Hair follicular keratinocyte (primary cell): Measurements from ENCODE around the gene KTI12. TPM values are rescaled to one million over a fixed set of nuclear protein-coding genes. Genes with fewer than 3 reads are reported as not detected.

Experiments
- total RNA-seq: library from RNA; depleted of rRNA; stranded (reverse); fragments of >200 nt; gene quantifications from 2 replicates; pipeline ENCODE4 v1.2.3, GENCODE V29; 2015

The KTI12 gene, protein sequence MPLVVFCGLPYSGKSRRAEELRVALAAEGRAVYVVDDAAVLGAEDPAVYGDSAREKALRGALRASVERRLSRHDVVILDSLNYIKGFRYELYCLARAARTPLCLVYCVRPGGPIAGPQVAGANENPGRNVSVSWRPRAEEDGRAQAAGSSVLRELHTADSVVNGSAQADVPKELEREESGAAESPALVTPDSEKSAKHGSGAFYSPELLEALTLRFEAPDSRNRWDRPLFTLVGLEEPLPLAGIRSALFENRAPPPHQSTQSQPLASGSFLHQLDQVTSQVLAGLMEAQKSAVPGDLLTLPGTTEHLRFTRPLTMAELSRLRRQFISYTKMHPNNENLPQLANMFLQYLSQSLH
- 7.4 and 13.0 TPM in 2 replicates for total RNA-seq

DNA sequence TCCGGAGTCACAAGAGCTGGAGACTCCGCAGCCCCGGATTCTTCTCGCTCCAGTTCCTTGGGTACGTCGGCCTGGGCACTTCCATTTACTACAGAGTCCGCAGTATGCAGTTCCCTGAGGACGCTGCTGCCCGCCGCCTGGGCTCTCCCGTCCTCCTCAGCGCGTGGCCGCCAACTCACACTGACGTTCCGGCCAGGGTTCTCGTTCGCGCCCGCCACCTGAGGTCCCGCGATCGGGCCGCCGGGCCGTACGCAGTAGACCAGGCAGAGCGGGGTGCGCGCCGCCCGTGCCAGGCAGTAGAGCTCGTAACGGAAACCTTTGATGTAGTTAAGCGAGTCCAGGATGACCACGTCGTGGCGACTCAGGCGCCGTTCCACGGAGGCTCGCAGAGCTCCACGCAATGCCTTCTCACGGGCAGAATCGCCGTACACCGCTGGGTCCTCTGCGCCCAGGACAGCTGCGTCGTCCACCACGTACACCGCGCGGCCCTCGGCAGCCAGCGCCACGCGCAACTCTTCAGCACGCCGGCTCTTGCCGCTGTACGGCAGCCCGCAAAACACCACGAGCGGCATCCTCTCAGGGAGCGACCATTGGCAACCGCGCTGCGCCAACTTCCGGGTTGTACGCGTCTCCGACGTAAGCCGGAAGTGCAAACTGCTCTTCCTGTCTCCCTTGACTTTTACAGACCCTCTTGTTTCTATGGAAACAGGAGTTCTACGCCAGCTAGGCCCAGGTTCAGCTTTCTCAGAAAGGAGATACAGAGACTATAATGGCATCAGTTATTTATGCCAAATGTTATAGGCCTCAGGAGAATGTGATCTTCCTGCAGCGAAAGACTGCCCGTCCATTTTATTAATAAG is at the start of gene KTI12:
TSS of gene KTI12 (minus strand) at position 621 of the 860 bp plus-strand sequence. CDS start at position 572, 49 bp downstream.

DNA sequence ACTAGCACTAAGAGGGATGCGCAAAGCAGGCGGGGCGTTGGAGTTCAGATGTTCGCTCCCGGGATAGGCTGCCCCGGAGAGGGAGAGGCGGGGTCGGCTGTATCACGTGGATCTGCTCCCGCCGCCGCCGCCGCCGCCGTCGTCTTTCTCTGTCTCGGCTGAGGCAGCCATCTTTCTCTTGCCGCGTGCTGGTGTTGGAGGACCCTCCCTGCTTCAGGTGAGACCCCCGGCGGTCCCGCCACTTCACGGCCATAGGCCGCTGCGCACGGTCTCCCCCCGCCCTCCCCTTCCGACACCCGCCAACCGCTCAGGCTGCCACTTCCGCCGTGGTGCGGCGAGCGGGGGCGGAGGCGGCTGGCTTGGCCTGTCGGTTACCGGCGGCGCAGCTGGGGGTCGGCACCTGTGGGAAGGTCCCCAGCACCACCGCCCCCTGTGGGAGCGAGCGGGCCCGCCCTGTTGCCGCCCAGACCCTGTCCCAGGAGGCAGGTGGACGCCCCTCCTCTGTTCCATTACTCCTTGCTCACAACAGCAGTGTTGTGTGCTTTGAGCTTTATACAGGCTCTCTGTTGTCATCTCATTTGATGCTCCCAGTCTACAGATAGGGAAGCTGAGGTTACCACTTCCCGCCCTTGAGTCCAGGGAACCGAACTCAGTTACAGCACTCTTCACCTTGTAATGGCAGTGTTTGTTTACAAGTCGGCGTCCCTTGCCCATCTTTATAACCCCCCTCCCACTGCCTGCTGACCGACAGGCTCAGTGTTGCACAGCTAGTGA is 22.7 kb upstream of the KTI12 start, which contains the start of gene BTF3L4:
TSS of gene BTF3L4 (plus strand) at position 133 of the 774 bp plus-strand sequence. CDS start 3,553 bp downstream, outside the sequence.

DNA sequence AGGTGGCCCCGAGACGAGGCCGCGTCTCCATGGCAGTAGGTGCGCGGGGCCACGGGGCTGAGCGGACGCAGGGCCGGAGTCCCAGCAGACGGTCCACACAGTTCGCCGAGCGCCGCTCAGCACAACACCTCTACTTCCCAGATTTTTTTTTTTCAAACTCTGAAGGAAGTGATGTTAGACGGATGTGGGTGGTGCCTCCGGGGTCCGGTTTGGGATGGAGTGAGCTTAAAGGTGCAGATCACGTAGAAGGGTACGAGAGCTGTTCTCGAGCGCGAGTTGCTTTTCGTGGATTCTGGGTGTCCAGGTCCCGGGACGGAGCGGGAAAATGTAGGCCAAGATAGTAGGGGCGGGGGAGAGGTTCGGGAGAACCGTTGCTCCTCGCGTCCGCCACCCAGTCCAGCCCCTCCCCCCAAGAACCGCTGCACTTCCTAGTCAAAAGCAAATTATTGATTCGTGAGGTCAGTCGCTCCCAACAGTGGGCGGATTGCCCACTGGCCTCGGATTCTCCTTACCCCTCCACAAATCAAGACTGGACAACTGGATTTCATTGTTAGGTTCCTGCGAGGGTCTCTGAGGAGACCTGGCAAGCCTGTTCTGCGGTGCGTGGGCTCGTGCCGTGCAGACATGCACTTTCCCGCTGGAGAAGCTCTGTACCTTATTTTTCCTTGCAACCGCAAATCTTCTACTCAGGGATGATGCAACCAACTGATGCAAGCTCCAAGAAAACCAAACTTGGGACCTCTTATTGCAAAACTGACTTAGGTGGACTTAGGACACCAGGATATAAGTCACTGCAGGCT is 21.7 kb upstream of the KTI12 start, which contains the start of gene TXNDC12:
TSS of gene TXNDC12 (minus strand) at position 126 of the 800 bp plus-strand sequence. CDS start at position 31, 95 bp downstream.

DNA sequence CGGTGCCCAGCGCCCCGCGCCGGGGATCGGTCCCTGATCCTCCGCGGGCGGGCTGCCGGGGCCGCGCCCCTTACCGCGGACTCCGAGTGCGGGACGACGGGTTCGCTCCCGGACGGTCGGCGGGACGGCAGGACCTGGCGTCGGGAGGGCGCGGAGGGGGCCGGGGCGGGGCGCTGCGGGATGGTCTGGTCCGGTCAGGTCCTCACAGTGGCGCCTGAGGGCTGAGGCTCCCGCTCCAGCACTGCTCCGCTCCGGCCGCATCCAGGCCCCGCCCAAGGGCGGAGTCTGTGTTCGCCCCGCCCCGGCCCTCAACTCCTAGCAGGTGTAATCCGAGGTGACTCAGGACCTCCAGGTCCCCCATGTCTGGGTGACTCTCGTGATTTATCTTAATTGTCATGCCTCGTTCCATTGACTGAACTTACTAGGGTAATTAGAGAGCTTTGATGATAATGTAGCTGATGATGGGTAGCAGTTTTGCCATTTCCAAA is 43.1 kb downstream of the KTI12 start, which contains the start of gene RAB3B:
TSS of gene RAB3B (minus strand) at position 223 of the 488 bp plus-strand sequence. CDS start 13,583 bp downstream, outside the sequence.

Other genes starting within 250 kb of the KTI12 start
- gene NRDC, start 155.1 kb downstream of the KTI12 start, total RNA-seq, result 67.2 and 71.6 TPM in 2 replicates
- 2.8 and 5.7 TPM in 2 replicates for gene RAB3B, start 43.1 kb downstream of the KTI12 start, total RNA-seq
- 53.7 and 59.9 TPM in 2 replicates for gene TXNDC12, start 21.4 kb upstream of the KTI12 start, total RNA-seq
- gene BTF3L4, start 22.5 kb upstream of the KTI12 start, total RNA-seq, result 42.2 and 60.2 TPM in 2 replicates
- 23.2 and 39.7 TPM in 2 replicates for gene ZFYVE9, start 108.3 kb upstream of the KTI12 start, total RNA-seq